Neuronal stem cell (in vitro differentiated cells): Measurements from ENCODE around the gene NFIB.

Experiments
- DNase-seq: peaks from one replicate; pipeline ENCODE4 v3.0.0-alpha.2; 2013; ENCODE audit warnings: low spot score
- H2AFZ ChIP-seq: one replicate; pipeline ENCODE4 v1.6.1; 2013; ENCODE audit warnings: mild to moderate bottlenecking, low read length, inconsistent platforms
- H2AK5ac ChIP-seq: 2 replicates; pipeline ENCODE4 v1.6.1; 2013; ENCODE audit warnings: low read depth, mild to moderate bottlenecking, inconsistent platforms, low read length, moderate library complexity, mixed read lengths
- H2BK120ac ChIP-seq: 2 replicates; pipeline ENCODE4 v1.6.1; 2013; ENCODE audit warnings: low read depth, mild to moderate bottlenecking, inconsistent platforms, low read length, moderate library complexity, mixed read lengths
- H2BK12ac ChIP-seq: one replicate; pipeline ENCODE4 v1.6.1; 2013; ENCODE audit warnings: low read length, inconsistent platforms
- H2BK15ac ChIP-seq: 2 replicates; pipeline ENCODE4 v1.6.1; 2013; ENCODE audit warnings: mild to moderate bottlenecking, low read length, inconsistent platforms, mixed read lengths
- H2BK5ac ChIP-seq: one replicate; pipeline ENCODE4 v1.6.1; 2013; ENCODE audit warnings: inconsistent platforms, mild to moderate bottlenecking, low read length, moderate library complexity
- H3K14ac ChIP-seq: one replicate; pipeline ENCODE4 v1.6.1; 2013; ENCODE audit warnings: low read length, inconsistent platforms
- H3K18ac ChIP-seq: 2 replicates; pipeline ENCODE4 v1.6.1; 2013; ENCODE audit warnings: low read length, inconsistent platforms
- H3K23ac ChIP-seq: 2 replicates; pipeline ENCODE4 v1.6.1; 2013; ENCODE audit warnings: low read depth, mild to moderate bottlenecking, mixed read lengths, low read length, inconsistent platforms; ENCODE audit not compliant: poor library complexity
- H3K27ac ChIP-seq: replicated peaks from 3 replicates; pipeline ENCODE4 v1.5.1; 2013; ENCODE audit warnings: low read length, inconsistent platforms
- H3K27me3 ChIP-seq, 3 experiments: 2 replicates each; pipeline ENCODE4 v1.6.1; 2013; ENCODE audit warnings: low read length in 3 of 3, mild to moderate bottlenecking in 2 of 3, inconsistent platforms in 1 of 3, low read depth in 1 of 3, mixed read lengths in 1 of 3, moderate library complexity in 1 of 3; ENCODE audit not compliant: control insufficient read depth in 3 of 3, insufficient read depth in 3 of 3
- H3K36me3 ChIP-seq, 2 donors: replicated peaks in 1 of 2; 2 replicates each; pipeline ENCODE4 v1.6.1; 2013; ENCODE audit warnings: low read length in 2 of 2; ENCODE audit not compliant: control insufficient read depth in 2 of 2, insufficient read depth in 2 of 2
- H3K4ac ChIP-seq: 2 replicates; pipeline ENCODE4 v1.6.1; 2013; ENCODE audit warnings: inconsistent platforms, mild to moderate bottlenecking, low read length, moderate library complexity
- H3K4me1 ChIP-seq, 2 donors: 1 replicate in 1 of 2; 2 replicates in 1 of 2; pipeline ENCODE4 v1.6.1; 2013; ENCODE audit warnings: low read length in 2 of 2, low read depth in 1 of 2; ENCODE audit not compliant: control insufficient read depth in 2 of 2, insufficient read depth in 1 of 2
- H3K4me2 ChIP-seq: one replicate; pipeline ENCODE4 v1.6.1; 2013; ENCODE audit warnings: mild to moderate bottlenecking, low read length, inconsistent platforms; ENCODE audit not compliant: insufficient read depth, poor library complexity, severe bottlenecking
- H3K4me3 ChIP-seq, 2 donors: 2 replicates each; pipeline ENCODE4 v1.5.1; 2013; ENCODE audit warnings: low read length in 2 of 2, mild to moderate bottlenecking in 2 of 2, inconsistent platforms in 1 of 2, moderate library complexity in 1 of 2
- H3K79me1 ChIP-seq: one replicate; pipeline ENCODE4 v1.6.1; 2013; ENCODE audit warnings: low read depth, mild to moderate bottlenecking, inconsistent platforms, low read length, moderate library complexity
- H3K9ac ChIP-seq: one replicate; pipeline ENCODE4 v1.6.1; 2013; ENCODE audit warnings: mild to moderate bottlenecking, low read depth, low read length, inconsistent platforms; ENCODE audit not compliant: poor library complexity
- H3K9me3 ChIP-seq, 2 donors: replicated peaks in 1 of 2; 2 replicates each; pipeline versions ENCODE3 to v1.6.1; 2013; ENCODE audit warnings: low read length in 2 of 2, mild to moderate bottlenecking in 2 of 2, inconsistent platforms in 1 of 2, low read depth in 1 of 2, mixed read lengths in 1 of 2, moderate library complexity in 1 of 2; ENCODE audit not compliant: control insufficient read depth in 2 of 2, insufficient read depth in 1 of 2
- H4K8ac ChIP-seq: one replicate; pipeline ENCODE4 v1.6.1; 2013; ENCODE audit warnings: low read depth, mild to moderate bottlenecking, inconsistent platforms, low read length, moderate library complexity
- H4K91ac ChIP-seq: one replicate; pipeline ENCODE4 v1.6.1; 2013; ENCODE audit warnings: low read length, low read depth, mild to moderate bottlenecking, inconsistent platforms; ENCODE audit not compliant: poor library complexity
- WGBS, 2 donors: extraction: QIAGEN DNeasy Blood & Tissue Kit; methylation state at CpG; one replicate each; pipeline ENCODE4 v1.1.7; 2013; ENCODE audit warnings: missing lambda C conversion rate in 2 of 2, mixed read lengths in 1 of 2; ENCODE audit not compliant: insufficient read length in 2 of 2, insufficient replicate concordance in 1 of 2; ENCODE audit errors: extremely low coverage in 2 of 2; 5-methylcytosine and 5-hydroxymethylcytosine counted together

Gene NFIB

GRCh38 chr9:14315875-14316601 lies 2.1 kb upstream of the NFIB start:
- H3K4me1 ChIP-seq: peaks cover 3 to 42% of the 10 kb centered on the region in 2 donors

GRCh38 chr9:14314929-14315874 lies 1.3 kb upstream of the NFIB start:
- H2AK5ac ChIP-seq: no peak overlapping the region
- peak overlapping the region; percentile 56 for H3K14ac ChIP-seq
- H4K8ac ChIP-seq: no peak overlapping the region
- DNase-seq: peak; percentile 32
- H3K27me3 ChIP-seq: peaks cover 12 to 62% (median 60%) of the 10 kb centered on the region in 3 experiments
- H2BK12ac ChIP-seq: no peak overlapping the region
- no peaks in the 10 kb centered on the region for H3K36me3 ChIP-seq
- no peak overlapping the region for H3K27ac ChIP-seq
- no peak overlapping the region for H3K4ac ChIP-seq
- no peak overlapping the region for H3K9ac ChIP-seq
- H2AFZ ChIP-seq: peak overlapping the region; percentile 94
- H3K9me3 ChIP-seq: no peaks in the 10 kb centered on the region
- H3K4me1 ChIP-seq: peaks cover 2 to 35% of the 10 kb centered on the region in 2 donors
- no peaks in the 10 kb centered on the region for H3K79me1 ChIP-seq
- H3K18ac ChIP-seq: peak overlapping the region; percentile 94
- no peak overlapping the region for H2BK120ac ChIP-seq
- peak overlapping the region; percentile 58 for H2BK15ac ChIP-seq
- H2BK5ac ChIP-seq: no peak overlapping the region
- H3K4me2 ChIP-seq: peak overlapping the region; percentile 91
- H3K23ac ChIP-seq: peak overlapping the region; percentile 73
- no CpG with 5 or more reads among the region's 109 CpGs for WGBS, 2 donors
- H4K91ac ChIP-seq: no peak overlapping the region
- peak overlapping the region; percentile 54 to 82 for H3K4me3 ChIP-seq

More at GRCh38 chr9:14315875-14316601, 2.1 kb upstream of the NFIB start:
- H3K4me2 ChIP-seq: peak overlapping the region; percentile 91
- no peaks in the 10 kb centered on the region for H3K36me3 ChIP-seq
- H3K79me1 ChIP-seq: no peaks in the 10 kb centered on the region
- peaks cover 13 to 70% (median 60%) of the 10 kb centered on the region in 3 experiments for H3K27me3 ChIP-seq
- WGBS, 2 donors: no CpG with 5 or more reads among the region's 42 CpGs
- H3K4me3 ChIP-seq: peak overlapping the region; percentile 54 to 82
- H2AK5ac ChIP-seq: no peak overlapping the region
- peak overlapping the region; percentile 56 for H3K14ac ChIP-seq
- peak overlapping the region; percentile 94 for H2AFZ ChIP-seq
- no peak overlapping the region for H2BK12ac ChIP-seq
- no peak overlapping the region for H3K27ac ChIP-seq
- peak overlapping the region; percentile 58 for H2BK15ac ChIP-seq
- no peaks in the 10 kb centered on the region for H3K9me3 ChIP-seq
- H3K18ac ChIP-seq: peak overlapping the region; percentile 87
- H2BK5ac ChIP-seq: no peak overlapping the region
- H2BK120ac ChIP-seq: no peak overlapping the region
- no peak overlapping the region for H3K4ac ChIP-seq
- peak; percentile 48 for DNase-seq
- H4K91ac ChIP-seq: no peak overlapping the region
- no peak overlapping the region for H4K8ac ChIP-seq
- no peak overlapping the region for H3K9ac ChIP-seq
- no peak overlapping the region for H3K23ac ChIP-seq

DNA sequence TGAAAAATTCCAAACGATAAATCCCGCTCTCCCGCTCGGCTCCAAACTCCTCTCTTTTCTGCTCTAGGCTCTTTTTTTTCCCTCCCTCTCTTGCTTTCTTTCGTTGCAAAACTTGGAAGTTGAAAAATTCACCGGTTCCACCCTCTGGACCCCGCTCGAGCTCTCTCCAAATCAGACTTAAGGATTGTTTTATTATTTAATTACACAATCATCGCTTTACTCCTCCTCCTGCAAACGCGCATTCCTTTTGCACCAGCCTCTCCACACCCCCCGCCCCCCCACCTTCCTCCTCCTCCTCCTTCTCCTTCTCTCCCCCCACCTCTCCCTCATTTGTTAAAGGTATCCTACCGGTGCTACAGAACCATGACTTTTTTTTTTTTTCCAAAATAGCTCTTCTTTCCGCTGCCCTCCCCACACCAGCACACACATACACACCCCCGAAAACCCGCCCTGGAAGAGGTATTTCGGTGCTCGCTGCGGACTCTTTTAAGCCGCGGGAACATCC lies 535 bp upstream of the NFIB start:
- peaks cover 12 to 59% (median 57%) of the 10 kb centered on the region in 3 experiments for H3K27me3 ChIP-seq
- H3K14ac ChIP-seq: no peak overlapping the region
- no CpG with 5 or more reads among the region's 21 CpGs for WGBS, 2 donors
- H3K9me3 ChIP-seq: no peaks in the 10 kb centered on the region
- H3K4me2 ChIP-seq: peak overlapping the region; percentile 89
- no peak overlapping the region for H4K8ac ChIP-seq
- H2AFZ ChIP-seq: peak overlapping the region; percentile 94
- no peak overlapping the region for H3K9ac ChIP-seq
- peaks cover 2 to 28% of the 10 kb centered on the region in 2 donors for H3K4me1 ChIP-seq
- H2BK12ac ChIP-seq: no peak overlapping the region
- no peak overlapping the region for H3K27ac ChIP-seq
- no peak for DNase-seq
- H3K4ac ChIP-seq: no peak overlapping the region
- no peak overlapping the region for H4K91ac ChIP-seq
- peak overlapping the region; percentile 54 to 82 for H3K4me3 ChIP-seq
- no peak overlapping the region for H3K18ac ChIP-seq
- H2AK5ac ChIP-seq: no peak overlapping the region
- no peaks in the 10 kb centered on the region for H3K79me1 ChIP-seq
- no peaks in the 10 kb centered on the region for H3K36me3 ChIP-seq
- H3K23ac ChIP-seq: no peak overlapping the region
- H2BK120ac ChIP-seq: no peak overlapping the region
- H2BK5ac ChIP-seq: no peak overlapping the region
- H2BK15ac ChIP-seq: no peak overlapping the region
